Retinal pigment epithelial cell (primary cell): ENCODE data around the gene HYLS1.

Source experiments
- DNase-seq: peaks from one replicate; pipeline ENCODE4 v3.0.0-alpha.2; 2010; ENCODE audit warnings: low read depth
- H3K4me3 ChIP-seq: 2 replicates; pipeline ENCODE4 v1.5.1; 2011; ENCODE audit warnings: mild to moderate bottlenecking, low read length, control low read depth, moderate library complexity
- CTCF ChIP-seq: conservative IDR thresholded peaks from 2 replicates; pipeline ENCODE4 v1.5.1; 2011; ENCODE audit warnings: low read depth, low read length, control low read depth, inconsistent platforms

The HYLS1 gene

GRCh38 chr11:125892071-125892470 lies 4.6 kb downstream of the HYLS1 start:
- DNase-seq, result no peak
- no peak for TF ChIP-seq CTCF
- H3K4me3 ChIP-seq, result no peak overlapping the region

DNA sequence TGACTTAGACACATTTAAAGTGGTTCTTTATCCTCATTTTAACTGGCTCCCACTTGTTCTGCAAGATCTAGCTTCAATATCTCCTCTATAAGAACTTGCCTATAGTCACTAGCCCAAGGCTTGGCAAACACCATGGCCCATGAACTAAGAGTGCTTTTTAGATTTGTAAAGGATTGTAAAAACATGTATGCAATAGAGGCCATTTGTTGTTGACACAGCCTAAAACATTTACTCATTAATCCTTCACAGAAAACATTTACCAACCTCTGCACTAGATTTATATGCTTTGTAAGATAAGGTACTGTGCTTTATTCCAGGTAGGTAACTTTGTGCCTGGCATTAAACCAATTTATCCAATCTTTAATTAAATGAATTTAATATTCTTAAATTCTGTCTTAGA lies 5.5 kb downstream of the HYLS1 start:
- TF ChIP-seq CTCF, result no peak
- H3K4me3 ChIP-seq, result no peak overlapping the region
- no peak for DNase-seq

- H3K4me3 ChIP-seq, result no peak overlapping the region
- TF ChIP-seq CTCF, result no peak
- DNase-seq, result no peak
These were observed 14.4 kb downstream of the HYLS1 start for GRCh38 chr11:125901872-125902271.

- no peak for TF ChIP-seq CTCF
- DNase-seq, result no peak
- peak overlapping the region; percentile 70 for H3K4me3 ChIP-seq
These were observed 14.9 kb downstream of the HYLS1 start for GRCh38 chr11:125902277-125902926.

DNA sequence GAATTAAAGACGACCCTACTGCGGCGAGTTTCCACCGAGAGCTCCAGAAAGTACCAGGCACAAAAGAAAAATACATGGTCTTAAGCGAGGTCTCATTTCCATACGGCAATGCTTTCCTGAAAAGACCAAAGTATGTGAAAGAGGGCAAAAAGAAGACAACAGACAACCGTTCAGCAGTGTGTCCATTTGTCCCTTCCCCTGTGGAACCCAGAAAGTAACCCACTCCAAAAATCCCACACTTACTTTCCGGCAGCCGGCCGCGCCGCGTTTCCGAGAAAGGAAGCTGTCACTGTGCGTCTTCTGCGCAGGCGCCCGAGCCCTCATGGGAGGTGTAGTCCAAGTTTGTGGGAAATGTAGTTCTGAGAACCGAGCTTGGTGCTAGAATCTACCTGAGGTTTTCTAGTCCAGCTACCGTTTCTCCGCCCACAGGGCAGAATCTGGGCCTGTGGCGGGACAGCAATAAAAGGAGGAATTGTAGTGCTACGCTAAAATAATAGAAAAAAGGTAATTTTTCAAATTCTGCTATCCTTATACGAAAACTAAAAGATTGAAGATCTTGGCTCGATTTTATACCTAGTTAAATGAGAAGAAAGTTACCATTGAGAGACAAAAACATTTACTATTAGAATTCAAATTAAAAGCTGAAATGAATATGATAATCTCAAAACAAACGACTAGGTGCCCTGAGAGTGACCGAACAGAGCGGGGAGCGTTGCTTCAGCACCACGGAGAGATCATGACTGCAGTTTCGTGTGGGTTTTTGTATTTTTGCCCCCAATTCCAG lies 15.7 kb downstream of the HYLS1 start, which contains the start of gene PUS3:
PUS3 (minus strand) TSS at position 280 of the 784 bp plus-strand sequence. CDS start 6,922 bp downstream, outside the sequence.
- DNase-seq, result peak; percentile 37
- no peak for TF ChIP-seq CTCF
- peak within 1 kb of the TSS; percentile 70 for H3K4me3 ChIP-seq

DNA sequence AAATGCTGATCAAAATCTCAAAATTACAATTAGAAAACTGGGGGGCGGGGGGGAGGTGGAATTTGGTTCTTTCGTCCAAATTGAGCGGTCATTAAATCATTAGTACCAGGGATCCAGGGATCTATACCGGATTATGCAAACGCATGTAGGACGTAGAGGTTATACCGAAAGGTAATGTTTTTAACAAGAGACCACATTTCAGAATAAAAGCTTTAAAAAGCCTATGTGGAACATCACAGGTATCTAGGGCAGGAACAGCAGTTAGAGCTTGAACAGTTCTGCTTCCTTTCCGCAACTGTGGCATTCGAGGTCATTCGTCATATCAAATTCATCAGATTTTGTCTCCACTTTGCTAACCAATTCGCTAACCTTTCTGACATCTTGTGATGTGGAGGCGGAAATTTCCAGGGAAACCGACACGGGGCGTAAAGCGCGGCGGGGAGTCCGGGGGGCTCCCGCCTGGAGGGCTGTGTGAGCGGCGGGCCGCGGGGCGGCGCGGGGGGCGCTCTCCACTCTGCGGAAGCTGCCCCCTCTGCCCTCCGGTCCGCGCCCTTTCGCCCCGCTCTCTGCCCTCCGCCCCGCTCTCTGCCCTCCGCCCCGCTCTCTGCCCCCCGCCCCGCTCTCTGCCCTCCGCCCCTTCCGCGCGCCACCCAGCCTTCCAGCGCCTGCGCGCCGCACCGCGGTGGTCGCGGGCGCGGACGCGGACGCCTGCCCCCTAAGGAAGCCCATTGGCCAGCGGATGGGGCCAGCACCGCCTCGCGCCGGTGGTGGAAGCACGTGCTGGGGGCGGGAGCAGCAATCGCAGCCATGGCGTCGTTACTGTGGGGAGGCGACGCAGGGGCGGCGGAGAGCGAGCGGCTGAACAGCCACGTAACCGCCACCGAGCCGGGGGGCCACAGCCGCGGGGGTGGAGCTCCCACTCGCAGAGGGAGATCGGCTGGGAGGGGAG lies 16.5 kb downstream of the HYLS1 start, which contains the start of gene DDX25:
DDX25 (plus strand) TSS at position 798 of the 949 bp plus-strand sequence; CDS start at position 808, 10 bp downstream.
- no peak for DNase-seq
- no peak for TF ChIP-seq CTCF
- peak within 1 kb of the TSS; percentile 70 for H3K4me3 ChIP-seq
